ENCODE data around the gene ZNF888. TPM values are rescaled to one million over a fixed set of nuclear protein-coding genes. Genes with fewer than 3 reads are reported as not detected.
"Not testable (repeated sequence)": the region's sequence is repeated elsewhere in the genome, so short reads cannot be mapped to it uniquely, and the experiment has no call there.

Gene ZNF888
- polyA plus RNA-seq, 2 of the 4 experiments (the other 2 are of a cell fraction) = not detected

- no peak for TF ChIP-seq BHLHE40 (IDR thresholded peaks at IDR 0.05; ENCODE audit: low read depth, low read length)
- no peak for TF ChIP-seq CBX8 (IDR thresholded peaks at IDR 0.05)
- TF ChIP-seq CTCF (IDR thresholded peaks at IDR 0.05) = no peak
- TF ChIP-seq RAD21 (conservative IDR thresholded peaks at IDR 0.05 in 1 of 2, IDR thresholded peaks at IDR 0.05 in 1 of 2) = no peak
Measured at GRCh38 chr19:52943884-52944643, 20.8 kb upstream of the ZNF888 start (continued).

GRCh38 chr19:52943134-52943883 is 20.1 kb upstream of the ZNF888 start:
- no peak overlapping the region for H3K27ac ChIP-seq
- TF ChIP-seq ZC3H11A (IDR thresholded peaks at IDR 0.05) = no peak
- no peak for TF ChIP-seq CEBPB (IDR thresholded peaks at IDR 0.05)
- TF ChIP-seq USF2 (IDR thresholded peaks at IDR 0.05) = no peak
- TF ChIP-seq PHF8 (IDR thresholded peaks at IDR 0.05; ENCODE audit: borderline replicate concordance, low read depth) = no peak
- H3K4me1 ChIP-seq = no peaks in the 10 kb centered on the region
- FAIRE-seq (no peak), DNase-seq (ENCODE audit: low read depth in 1 of 2, low spot score in 1 of 2) (no peak), ATAC-seq (no peak)
- WGBS (ENCODE audit: missing lambda C conversion rate) = 58% methylated on average over 29 of the region's 29 CpGs
- ChIA-PET POLR2A (no interaction called here), CTCF (interaction anchor here (1.2 kb wide), 1 partner anchor 12 kb away, joined by 3 read pairs; no protein-coding TSS in a partner anchor)
- H3K4me3 ChIP-seq = no peak overlapping the region
- H3K4me2 ChIP-seq = no peak overlapping the region
- H3K9me3 ChIP-seq = peaks cover 58% of the 10 kb centered on the region

GRCh38 chr19:52942386-52943133 is 19.3 kb upstream of the ZNF888 start:
- 19% methylated on average over 22 of the region's 43 CpGs for WGBS (ENCODE audit: missing lambda C conversion rate)
- no peak overlapping the region for H3K27ac ChIP-seq
- peaks cover 56% of the 10 kb centered on the region for H3K9me3 ChIP-seq
- peak; percentile 57 to 68; a peak in 3 of 6 replicates for ATAC-seq
- POLR2A ChIA-PET = no interaction called here
- CTCF ChIA-PET = interaction anchor here (1.2 kb wide), 1 partner anchor 13 kb away, joined by 3 read pairs; no protein-coding TSS in a partner anchor
- DNase-seq (ENCODE audit: low read depth in 1 of 2, low spot score in 1 of 2) = no peak
- TF ChIP-seq HOXB13 (CRISPR knock-in tag; IDR thresholded peaks at IDR 0.05; ENCODE audit: low read depth) = no peak
- no peak for TF ChIP-seq CEBPB (IDR thresholded peaks at IDR 0.05)
- no peak for TF ChIP-seq BHLHE40 (IDR thresholded peaks at IDR 0.05; ENCODE audit: low read depth, low read length)
- H3K4me3 ChIP-seq = no peak overlapping the region
- H3K4me2 ChIP-seq = no peak overlapping the region
- H3K4me1 ChIP-seq = no peaks in the 10 kb centered on the region
- FAIRE-seq = no peak

GRCh38 chr19:52941941-52942385 is 18.7 kb upstream of the ZNF888 start:
- ATAC-seq (no peak), DNase-seq (ENCODE audit: low read depth in 1 of 2, low spot score in 1 of 2) (no peak), FAIRE-seq (no peak)
- H3K4me3 ChIP-seq = no peak overlapping the region
- CTCF ChIA-PET = interaction anchor here (0.7 kb wide), 1 partner anchor 86 kb away, joined by 4 read pairs; no protein-coding TSS in a partner anchor
- POLR2A ChIA-PET = no interaction called here
- H3K9me3 ChIP-seq = peaks cover 56% of the 10 kb centered on the region
- TF ChIP-seq HOXB5 (CRISPR knock-in tag; IDR thresholded peaks at IDR 0.05) (no peak), MAX (IDR thresholded peaks at IDR 0.05) (no peak), FOSL2 (IDR thresholded peaks at IDR 0.05) (no peak), FOSL2 (CRISPR knock-in tag; IDR thresholded peaks at IDR 0.05) (no peak), RCOR1 (IDR thresholded peaks at IDR 0.05; ENCODE audit: low read depth, low read length) (no peak), ATOH8 (CRISPR knock-in tag; IDR thresholded peaks at IDR 0.05; ENCODE audit: low read depth) (no peak), RARB (CRISPR knock-in tag; IDR thresholded peaks at IDR 0.05) (no peak), EHMT2 (IDR thresholded peaks at IDR 0.05; ENCODE audit: low read depth) (no peak), POLR2A (IDR thresholded peaks at IDR 0.05; ENCODE audit: low read length) (no peak)
- H3K4me1 ChIP-seq = no peaks in the 10 kb centered on the region
- 11% methylated on average over 26 of the region's 26 CpGs for WGBS (ENCODE audit: missing lambda C conversion rate)
- H3K4me2 ChIP-seq = no peak overlapping the region
- no peak overlapping the region for H3K27ac ChIP-seq

GRCh38 chr19:52941523-52941922 is 18.3 kb upstream of the ZNF888 start:
- H3K4me2 ChIP-seq; H3K27ac ChIP-seq; DNase-seq (ENCODE audit: low read depth in 1 of 2, low spot score in 1 of 2); H3K4me1 ChIP-seq; FAIRE-seq; H3K4me3 ChIP-seq; ATAC-seq; POLR2A ChIA-PET: not testable (repeated sequence)
- H3K9me3 ChIP-seq = peaks cover 53% of the 10 kb centered on the region
- 65% methylated on average over 2 of the region's 2 CpGs for WGBS (ENCODE audit: missing lambda C conversion rate)
- CTCF ChIA-PET = interaction anchor here (0.7 kb wide), 1 partner anchor 86 kb away, joined by 4 read pairs; no protein-coding TSS in a partner anchor

GRCh38 chr19:52940905-52941304 is 17.7 kb upstream of the ZNF888 start:
- H3K4me1 ChIP-seq; H3K4me3 ChIP-seq; CTCF ChIA-PET; FAIRE-seq; DNase-seq (ENCODE audit: low read depth in 1 of 2, low spot score in 1 of 2); H3K4me2 ChIP-seq; ATAC-seq; H3K27ac ChIP-seq; POLR2A ChIA-PET: not testable (repeated sequence)
- 26% methylated on average over 5 of the region's 5 CpGs for WGBS (ENCODE audit: missing lambda C conversion rate)
- peaks cover 52% of the 10 kb centered on the region for H3K9me3 ChIP-seq
